Measurements from ENCODE around the gene NR4A1. TPM values are rescaled to one million over a fixed set of nuclear protein-coding genes. Genes with fewer than 3 reads are reported as not detected.

The NR4A1 gene
- total RNA-seq, 1 experiment from 2014 or later, result 90.7 TPM

GRCh38 chr12:52024845-52025230, 26.4 kb upstream of the NR4A1 start:
- Histone ChIP-seq H3F3A (ENCODE audit: low read length, unreplicated experiment) (no peaks in the 10 kb centered on the region), H3K9me3 (ENCODE audit: low read length) (no peaks in the 10 kb centered on the region), H3K36me3 (ENCODE audit: low read depth, low read length) (no peaks in the 10 kb centered on the region), H3K79me2 (ENCODE audit: low read length) (no peaks in the 10 kb centered on the region), H3K9ac (ENCODE audit: low read length) (no peak overlapping the region), H3K9me2 (replicated peaks; ENCODE audit: low read length) (no peaks in the 10 kb centered on the region), H2AFZ (ENCODE audit: low read length) (no peak overlapping the region), H3K4me2 (ENCODE audit: low read length) (no peak overlapping the region), H3K27ac (ENCODE audit: low read length) (no peak overlapping the region), H3K27me3 (ENCODE audit: low read length) (no peaks in the 10 kb centered on the region), H3K4me3 (ENCODE audit: low read length) (no peak overlapping the region), H4K20me1 (ENCODE audit: low read length) (no peaks in the 10 kb centered on the region), H3K4me1 (ENCODE audit: insufficient read depth, low read length) (peaks cover 18% of the 10 kb centered on the region)
- no peak for TF ChIP-seq EZH2 (IDR thresholded peaks at IDR 0.05; ENCODE audit: low read length, unreplicated experiment)
- no peak for TF ChIP-seq CTCF (conservative IDR thresholded peaks at IDR 0.05; ENCODE audit: low read depth, low read length)
- no peak for TF ChIP-seq EZH2phosphoT487 (IDR thresholded peaks at IDR 0.05; ENCODE audit: borderline replicate concordance, low read length)
- no peak for ATAC-seq
- no peak for DNase-seq
- CTCF ChIA-PET, result interaction anchor here (0.7 to 2.0 kb wide), 19 partner anchors 12 to 501 kb away, joined by 3 to 28 read pairs (median 5); partner anchors contain the start of genes ATG101 and NR4A1
- POLR2A ChIA-PET (ENCODE audit: unreplicated experiment), result no interaction called here
- intact Hi-C loops (cut with micrococcal nuclease), result loop anchor here (1.0 kb wide), 5 partner anchors 26 to 91 kb away; partner anchors contain the start of genes ATG101 and NR4A1
- BruUV-seq (replicated peaks), result no TSS peak

- H3K27me3 ChIP-seq (ENCODE audit: low read length), result no peaks in the 10 kb centered on the region
- DNase-seq, result no peak
- peaks cover 18% of the 10 kb centered on the region for H3K4me1 ChIP-seq (ENCODE audit: insufficient read depth, low read length)
- no TSS peak for BruUV-seq (replicated peaks)
- H3K79me2 ChIP-seq (ENCODE audit: low read length), result no peaks in the 10 kb centered on the region
- H3K4me2 ChIP-seq (ENCODE audit: low read length), result peak overlapping the region; percentile 84
- H3K27ac ChIP-seq (ENCODE audit: low read length), result no peak overlapping the region
- no peaks in the 10 kb centered on the region for H4K20me1 ChIP-seq (ENCODE audit: low read length)
- no peak overlapping the region for H3K9ac ChIP-seq (ENCODE audit: low read length)
- no peak for ATAC-seq
- peak overlapping the region; percentile 88; the same call in 1 of the 2 replicates for H2AFZ ChIP-seq (ENCODE audit: low read length)
- H3F3A ChIP-seq (ENCODE audit: low read length, unreplicated experiment), result no peaks in the 10 kb centered on the region
- CTCF ChIA-PET, result interaction anchor here (0.6 to 2.0 kb wide), 9 partner anchors 23 to 774 kb away, joined by 3 to 28 read pairs (median 5); partner anchors contain the start of genes ATG101 and NR4A1
- TF ChIP-seq EZH2phosphoT487 (IDR thresholded peaks at IDR 0.05; ENCODE audit: borderline replicate concordance, low read length) (no peak), EZH2 (IDR thresholded peaks at IDR 0.05; ENCODE audit: low read length, unreplicated experiment) (no peak)
- POLR2A ChIA-PET (ENCODE audit: unreplicated experiment), result interaction anchor here (0.5 to 0.6 kb wide), 2 partner anchors 24 to 38 kb away, joined by 4 to 5 read pairs; no protein-coding TSS in a partner anchor
- no peaks in the 10 kb centered on the region for H3K9me2 ChIP-seq (replicated peaks; ENCODE audit: low read length)
- no peaks in the 10 kb centered on the region for H3K36me3 ChIP-seq (ENCODE audit: low read depth, low read length)
- intact Hi-C loops (cut with micrococcal nuclease), result no loop called here
- H3K4me3 ChIP-seq (ENCODE audit: low read length), result peak overlapping the region; percentile 64; the same call in 1 of the 2 replicates
- H3K9me3 ChIP-seq (ENCODE audit: low read length), result no peaks in the 10 kb centered on the region
Observed at GRCh38 chr12:52026263-52026662, 25.0 kb upstream of the NR4A1 start.

- intact Hi-C loops (cut with micrococcal nuclease), result no loop called here
- no peaks in the 10 kb centered on the region for H4K20me1 ChIP-seq (ENCODE audit: low read length)
- no peaks in the 10 kb centered on the region for H3K9me2 ChIP-seq (replicated peaks; ENCODE audit: low read length)
- CTCF ChIA-PET, result interaction anchor here (0.5 kb wide), 1 partner anchor 14 kb away, joined by 10 read pairs; no protein-coding TSS in a partner anchor
- BruUV-seq (replicated peaks), result no TSS peak
- no peak overlapping the region for H3K4me3 ChIP-seq (ENCODE audit: low read length)
- H3K27me3 ChIP-seq (ENCODE audit: low read length), result no peaks in the 10 kb centered on the region
- H3K36me3 ChIP-seq (ENCODE audit: low read depth, low read length), result no peaks in the 10 kb centered on the region
- no peaks in the 10 kb centered on the region for H3K79me2 ChIP-seq (ENCODE audit: low read length)
- no peak for DNase-seq
- H2AFZ ChIP-seq (ENCODE audit: low read length), result no peak overlapping the region
- H3K27ac ChIP-seq (ENCODE audit: low read length), result no peak overlapping the region
- TF ChIP-seq CTCF (conservative IDR thresholded peaks at IDR 0.05; ENCODE audit: low read depth, low read length) (no peak), EZH2phosphoT487 (IDR thresholded peaks at IDR 0.05; ENCODE audit: borderline replicate concordance, low read length) (no peak)
- peaks cover 21% of the 10 kb centered on the region for H3K4me1 ChIP-seq (ENCODE audit: insufficient read depth, low read length)
- H3K9me3 ChIP-seq (ENCODE audit: low read length), result no peaks in the 10 kb centered on the region
- H3K9ac ChIP-seq (ENCODE audit: low read length), result no peak overlapping the region
- POLR2A ChIA-PET (ENCODE audit: unreplicated experiment), result no interaction called here
- ATAC-seq, result no peak
- no peaks in the 10 kb centered on the region for H3F3A ChIP-seq (ENCODE audit: low read length, unreplicated experiment)
- no peak overlapping the region for H3K4me2 ChIP-seq (ENCODE audit: low read length)
Observed at GRCh38 chr12:52027085-52027843, 24.0 kb upstream of the NR4A1 start.
